Neural progenitor cell (in vitro differentiated cells): ENCODE measurements around the gene MCCD1. TPM values are rescaled to one million over a fixed set of nuclear protein-coding genes. Genes with fewer than 3 reads are reported as not detected.
"Not testable (repeated sequence)": the region's sequence is repeated elsewhere in the genome, so short reads cannot be mapped to it uniquely, and the experiment has no call there.

ENCODE experiments used
- DNase-seq: peaks from one replicate; pipeline ENCODE4 v3.0.0-alpha.2; 2016; ENCODE audit warnings: low spot score
- H2AFZ ChIP-seq: fragments of 200-600 bp; sonication (generic); replicated peaks from 2 replicates; pipeline ENCODE4 v1.6.1; 2016; ENCODE audit warnings: antibody characterized with exemption
- H3F3A ChIP-seq: fragments of 200-600 bp; sonication (generic); 2 replicates; pipeline ENCODE4 v1.6.1; 2016; ENCODE audit warnings: antibody characterized with exemption, low read depth
- H3K27ac ChIP-seq: fragments of 200-600 bp; sonication (generic); 2 replicates; pipeline ENCODE4 v1.5.1; 2016; ENCODE audit warnings: mild to moderate bottlenecking
- H3K27me3 ChIP-seq: fragments of 200-600 bp; sonication (generic); 2 replicates; pipeline ENCODE4 v1.6.1; 2016; ENCODE audit warnings: mild to moderate bottlenecking, moderate library complexity
- H3K36me3 ChIP-seq: fragments of 200-600 bp; sonication (generic); 2 replicates; pipeline ENCODE4 v1.5.1; 2016
- H3K4me1 ChIP-seq: fragments of 200-600 bp; sonication (generic); 2 replicates; pipeline ENCODE4 v1.6.1; 2016; ENCODE audit warnings: mixed run types
- H3K4me2 ChIP-seq: fragments of 200-600 bp; sonication (generic); 2 replicates; pipeline ENCODE4 v1.6.1; 2016
- H3K4me3 ChIP-seq: fragments of 200-600 bp; sonication (generic); 2 replicates; pipeline ENCODE4 v1.5.1; 2016
- H3K79me2 ChIP-seq: fragments of 200-600 bp; sonication (generic); 2 replicates; pipeline ENCODE4 v1.6.1; 2016; ENCODE audit warnings: low read depth
- H3K9ac ChIP-seq: fragments of 200-600 bp; sonication (generic); 2 replicates; pipeline ENCODE4 v1.6.1; 2016
- H3K9me3 ChIP-seq: fragments of 200-600 bp; sonication (generic); 2 replicates; pipeline ENCODE4 v1.5.1; 2016; ENCODE audit warnings: low read depth
- H4K20me1 ChIP-seq: fragments of 200-600 bp; sonication (generic); 2 replicates; pipeline ENCODE4 v1.6.1; 2016; ENCODE audit warnings: low read depth
- H3K27ac Mint-ChIP-seq: 3 replicates; pipeline ENCODE4 v1.8.0; 2021; ENCODE audit warnings: mixed read lengths
- H3K27me3 Mint-ChIP-seq: 2 replicates; pipeline ENCODE4 v1.8.0; 2022; ENCODE audit warnings: low read depth, mild to moderate bottlenecking, inconsistent platforms, moderate library complexity, mixed read lengths; ENCODE audit not compliant: insufficient read depth
- H3K36me3 Mint-ChIP-seq: 3 replicates; pipeline ENCODE4 v1.8.0; 2021; ENCODE audit warnings: mixed read lengths
- H3K4me1 Mint-ChIP-seq: 3 replicates; pipeline ENCODE4 v1.8.0; 2021; ENCODE audit warnings: mixed read lengths
- H3K4me3 Mint-ChIP-seq: 3 replicates; pipeline ENCODE4 v1.8.0; 2021; ENCODE audit warnings: mild to moderate bottlenecking, moderate library complexity, mixed read lengths
- H3K9me3 Mint-ChIP-seq: 3 replicates; pipeline ENCODE4 v1.8.0; 2020; ENCODE audit warnings: mixed read lengths
- CTCF ChIP-seq: fragments of 200-600 bp; sonication (generic); IDR thresholded peaks from 2 replicates; pipeline ENCODE4 v1.5.1; 2017; ENCODE audit warnings: antibody characterized with exemption, mild to moderate bottlenecking
- EZH2 ChIP-seq: fragments of 200-600 bp; sonication (generic); IDR thresholded peaks from 2 replicates; pipeline ENCODE4 v1.6.1; 2017; ENCODE audit warnings: antibody characterized with exemption, mild to moderate bottlenecking, moderate library complexity
- EZH2phosphoT487 ChIP-seq: fragments of 200-600 bp; sonication (generic); IDR thresholded peaks from 2 replicates; pipeline ENCODE4 v1.6.1; 2017; ENCODE audit warnings: antibody characterized with exemption
- total RNA-seq: library from RNA; depleted of rRNA; stranded (reverse); fragments of >200 nt; gene quantifications from 2 replicates; pipeline ENCODE4 v1.2.3, GENCODE V29; 2015; ENCODE audit warnings: low replicate concordance

The MCCD1 gene
- total RNA-seq, 1 donor from 2014 or later: not detected

- peaks cover 7% of the 10 kb centered on the region for H3K4me1 Mint-ChIP-seq
- H3K27me3 Mint-ChIP-seq: peaks cover 49% of the 10 kb centered on the region
- peaks cover 15% of the 10 kb centered on the region for H3K79me2 ChIP-seq
Observed at GRCh38 chr6:31502586-31502985, 26.2 kb upstream of the MCCD1 start.

DNA sequence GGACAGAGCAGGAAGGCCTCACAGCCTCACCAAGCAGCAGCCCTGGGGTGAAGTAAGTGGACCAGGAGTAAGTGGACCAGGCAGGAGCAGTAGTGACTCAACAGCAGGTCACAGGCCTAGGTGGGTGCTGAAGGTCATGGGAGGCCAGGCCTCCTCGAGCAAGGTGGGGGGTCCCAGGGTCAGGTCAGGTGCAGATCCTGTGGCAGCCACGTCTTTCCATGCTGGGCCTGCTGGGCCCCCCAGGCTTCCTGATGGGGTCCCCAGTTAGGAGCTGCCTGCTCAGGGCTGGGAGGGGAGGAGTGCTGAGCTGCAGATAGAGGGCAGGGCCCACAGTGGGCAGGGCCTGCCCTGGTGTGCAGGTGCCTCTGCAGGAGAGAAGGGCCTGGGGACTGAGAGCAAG is 19.7 kb upstream of the MCCD1 start:
- not testable (repeated sequence) for DNase-seq, H3K4me3 ChIP-seq, H3K9me3 ChIP-seq, H3K9ac ChIP-seq, H3K9me3 Mint-ChIP-seq, H3K4me2 ChIP-seq, H4K20me1 ChIP-seq, H3K4me1 Mint-ChIP-seq, H3K27ac Mint-ChIP-seq, H3K4me3 Mint-ChIP-seq, H3K4me1 ChIP-seq, H3K36me3 Mint-ChIP-seq, H3F3A ChIP-seq, H2AFZ ChIP-seq, H3K27ac ChIP-seq, H3K79me2 ChIP-seq, H3K36me3 ChIP-seq, H3K27me3 ChIP-seq
- H3K27me3 Mint-ChIP-seq: peaks cover 13% of the 10 kb centered on the region

More at GRCh38 chr6:31502586-31502985, 26.2 kb upstream of the MCCD1 start:
- no peak for TF ChIP-seq EZH2
- TF ChIP-seq EZH2phosphoT487: no peak
- TF ChIP-seq CTCF: no peak
- peaks cover 7% of the 10 kb centered on the region for H3K9me3 Mint-ChIP-seq
- no peak overlapping the region for H3K4me3 ChIP-seq
- no peak overlapping the region for H3K4me2 ChIP-seq
- no peak overlapping the region for H3K27ac Mint-ChIP-seq
- no peak overlapping the region for H2AFZ ChIP-seq
- no peaks in the 10 kb centered on the region for H3K36me3 ChIP-seq
- no peak overlapping the region for H3K27ac ChIP-seq
- DNase-seq: no peak
- no peak overlapping the region for H3K4me3 Mint-ChIP-seq
- no peak overlapping the region for H3K9ac ChIP-seq
- H4K20me1 ChIP-seq: no peaks in the 10 kb centered on the region
- peaks cover 10% of the 10 kb centered on the region for H3F3A ChIP-seq
- H3K36me3 Mint-ChIP-seq: no peaks in the 10 kb centered on the region
- H3K27me3 ChIP-seq: peaks cover 19% of the 10 kb centered on the region
- no peaks in the 10 kb centered on the region for H3K9me3 ChIP-seq
- H3K4me1 ChIP-seq: no peaks in the 10 kb centered on the region

DNA sequence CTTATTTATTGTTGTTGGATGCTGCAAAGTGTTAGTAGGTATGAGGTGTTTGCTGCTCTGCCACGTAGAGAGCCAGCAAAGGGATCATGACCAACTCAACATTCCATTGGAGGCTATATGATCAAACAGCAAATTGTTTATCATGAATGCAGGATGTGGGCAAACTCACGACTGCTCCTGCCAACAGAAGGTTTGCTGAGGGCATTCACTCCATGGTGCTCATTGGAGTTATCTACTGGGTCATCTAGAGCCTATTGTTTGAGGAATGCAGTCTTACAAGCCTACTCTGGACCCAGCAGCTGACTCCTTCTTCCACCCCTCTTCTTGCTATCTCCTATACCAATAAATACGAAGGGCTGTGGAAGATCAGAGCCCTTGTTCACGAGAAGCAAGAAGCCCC is 18.8 kb upstream of the MCCD1 start:
- H3K4me3 ChIP-seq: no peak overlapping the region
- H4K20me1 ChIP-seq: no peaks in the 10 kb centered on the region
- no peak overlapping the region for H3K27ac ChIP-seq
- no peaks in the 10 kb centered on the region for H3F3A ChIP-seq
- no peaks in the 10 kb centered on the region for H3K4me1 ChIP-seq
- no peaks in the 10 kb centered on the region for H3K27me3 ChIP-seq
- no peaks in the 10 kb centered on the region for H3K36me3 ChIP-seq
- no peaks in the 10 kb centered on the region for H3K9me3 Mint-ChIP-seq
- H3K4me2 ChIP-seq: no peak overlapping the region
- no peak overlapping the region for H3K9ac ChIP-seq
- H3K79me2 ChIP-seq: no peaks in the 10 kb centered on the region
- H3K4me1 Mint-ChIP-seq: no peaks in the 10 kb centered on the region
- DNase-seq: no peak
- no peak overlapping the region for H2AFZ ChIP-seq
- H3K36me3 Mint-ChIP-seq: no peaks in the 10 kb centered on the region
- no peak overlapping the region for H3K4me3 Mint-ChIP-seq
- H3K9me3 ChIP-seq: no peaks in the 10 kb centered on the region
- H3K27me3 Mint-ChIP-seq: peaks cover 13% of the 10 kb centered on the region
- TF ChIP-seq EZH2 (no peak), CTCF (no peak), EZH2phosphoT487 (no peak)
- no peak overlapping the region for H3K27ac Mint-ChIP-seq

DNA sequence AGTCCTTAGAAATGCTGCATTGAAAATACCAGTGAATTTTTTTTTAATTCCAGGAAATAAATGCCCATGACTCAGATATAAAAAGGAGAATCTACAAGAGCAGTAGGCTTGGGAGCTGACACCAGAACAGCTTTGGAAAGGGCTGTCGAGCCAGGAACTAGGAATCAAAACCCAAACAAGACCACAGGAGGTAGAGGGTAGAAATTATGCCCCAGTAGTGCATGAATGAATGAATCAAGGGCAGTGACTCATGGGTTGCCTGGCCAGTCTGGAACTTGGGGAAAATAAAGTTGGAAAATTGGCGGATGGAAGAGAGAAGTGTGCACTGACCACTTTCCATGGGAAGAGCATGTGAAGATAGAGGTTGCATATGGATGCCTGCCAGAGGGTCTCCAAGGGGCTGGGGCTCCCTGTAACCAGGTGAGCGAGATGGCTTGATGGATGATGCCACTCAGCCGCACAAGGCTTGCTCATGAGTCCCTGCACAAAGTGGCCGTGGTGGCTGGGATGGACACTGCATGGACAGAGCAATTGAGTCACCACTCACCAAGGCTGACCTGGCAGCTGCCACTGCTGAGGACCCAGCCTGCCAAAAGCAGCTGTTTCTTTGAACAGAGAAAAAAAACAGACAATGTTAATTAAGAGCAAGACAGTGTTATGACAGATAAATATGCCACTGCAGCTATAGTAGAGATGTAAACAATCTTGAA is 15.2 kb upstream of the MCCD1 start:
- H3K27me3 Mint-ChIP-seq: peaks cover 7% of the 10 kb centered on the region
- Histone ChIP-seq H2AFZ (no peak overlapping the region), H3K4me3 (no peak overlapping the region), H3K9me3 (no peaks in the 10 kb centered on the region), H3K4me1 (no peaks in the 10 kb centered on the region), H3K36me3 (no peaks in the 10 kb centered on the region), H3K9ac (no peak overlapping the region), H3K4me2 (no peak overlapping the region), H3K79me2 (no peaks in the 10 kb centered on the region), H3K27me3 (peaks cover 3% of the 10 kb centered on the region), H4K20me1 (no peaks in the 10 kb centered on the region), H3K27ac (no peak overlapping the region), H3F3A (no peaks in the 10 kb centered on the region)
- no peak for DNase-seq
- H3K27ac Mint-ChIP-seq: no peak overlapping the region
- TF ChIP-seq EZH2 (no peak), EZH2phosphoT487 (no peak), CTCF (no peak)
- no peaks in the 10 kb centered on the region for H3K36me3 Mint-ChIP-seq
- no peaks in the 10 kb centered on the region for H3K4me1 Mint-ChIP-seq
- no peaks in the 10 kb centered on the region for H3K9me3 Mint-ChIP-seq
- no peak overlapping the region for H3K4me3 Mint-ChIP-seq
